Measurements from ENCODE around the gene MAP3K5.
"Not testable (repeated sequence)": the region's sequence is repeated elsewhere in the genome, so short reads cannot be mapped to it uniquely, and the experiment has no call there.

Gene MAP3K5

GRCh38 chr6:136822046-136822375 is 29.7 kb upstream of the MAP3K5 start:
- H3K9me3 ChIP-seq (ENCODE audit: insufficient read depth, low read length): no peaks in the 10 kb centered on the region
- H3K4me3 ChIP-seq (ENCODE audit: insufficient read depth, low read length, poor library complexity, severe bottlenecking): peak overlapping the region; percentile 79
- H3K36me3 ChIP-seq (ENCODE audit: low read length): 0 out of 2 replicates have a peak, but pooled peaks cover 4% of the 10 kb centered on the region
- H4K20me1 ChIP-seq (ENCODE audit: low read depth, low read length): no peaks in the 10 kb centered on the region
- peak overlapping the region; percentile 87 for H3K4me2 ChIP-seq (ENCODE audit: low read depth, low read length, poor library complexity, severe bottlenecking)
- H3K79me2 ChIP-seq (ENCODE audit: insufficient read depth, low read length): no peaks in the 10 kb centered on the region
- no peaks in the 10 kb centered on the region for H3K9me2 ChIP-seq (replicated peaks; ENCODE audit: insufficient read depth, low read length)
- no peaks in the 10 kb centered on the region for H3K27me3 ChIP-seq (ENCODE audit: low read length)
- TF ChIP-seq CTCF (IDR thresholded peaks at IDR 0.05; ENCODE audit: insufficient read depth, low read length, poor library complexity, severe bottlenecking): no peak
- no peak for TF ChIP-seq EZH2phosphoT487 (conservative IDR thresholded peaks at IDR 0.05; ENCODE audit: low read length)
- H3F3A ChIP-seq (ENCODE audit: insufficient read depth): peaks cover 11% of the 10 kb centered on the region; the same call in 1 of the 2 replicates
- H3K27ac ChIP-seq (ENCODE audit: low read depth, low read length): no peak overlapping the region
- H2AFZ ChIP-seq (ENCODE audit: low read depth, low read length, severe bottlenecking): peak overlapping the region; percentile 98
- peak overlapping the region; percentile 68 for H3K9ac ChIP-seq (ENCODE audit: low read length)

- TF ChIP-seq EZH2phosphoT487 (conservative IDR thresholded peaks at IDR 0.05; ENCODE audit: low read length) (no peak), CTCF (IDR thresholded peaks at IDR 0.05; ENCODE audit: insufficient read depth, low read length, poor library complexity, severe bottlenecking) (no peak)
- H3K9me2 ChIP-seq (replicated peaks; ENCODE audit: insufficient read depth, low read length): no peaks in the 10 kb centered on the region
- no peak overlapping the region for H3K4me2 ChIP-seq (ENCODE audit: low read depth, low read length, poor library complexity, severe bottlenecking)
- H3K27me3 ChIP-seq (ENCODE audit: low read length): no peaks in the 10 kb centered on the region
- no peak overlapping the region for H3K4me3 ChIP-seq (ENCODE audit: insufficient read depth, low read length, poor library complexity, severe bottlenecking)
- H4K20me1 ChIP-seq (ENCODE audit: low read depth, low read length): no peaks in the 10 kb centered on the region
- no peaks in the 10 kb centered on the region for H3K36me3 ChIP-seq (ENCODE audit: low read length)
- no peak overlapping the region for H2AFZ ChIP-seq (ENCODE audit: low read depth, low read length, severe bottlenecking)
- H3K9me3 ChIP-seq (ENCODE audit: insufficient read depth, low read length): no peaks in the 10 kb centered on the region
- no peak overlapping the region for H3K27ac ChIP-seq (ENCODE audit: low read depth, low read length)
- no peaks in the 10 kb centered on the region for H3K79me2 ChIP-seq (ENCODE audit: insufficient read depth, low read length)
- H3K9ac ChIP-seq (ENCODE audit: low read length): no peak overlapping the region
- H3F3A ChIP-seq (ENCODE audit: insufficient read depth): peaks cover 11% of the 10 kb centered on the region; the same call in 1 of the 2 replicates
Measured at GRCh38 chr6:136820561-136820960, 28.3 kb upstream of the MAP3K5 start.

- Histone ChIP-seq H2AFZ (ENCODE audit: low read depth, low read length, severe bottlenecking) (no peak overlapping the region), H3K9ac (ENCODE audit: low read length) (no peak overlapping the region), H3K9me2 (replicated peaks; ENCODE audit: insufficient read depth, low read length) (no peaks in the 10 kb centered on the region), H3K27me3 (ENCODE audit: low read length) (no peaks in the 10 kb centered on the region), H3F3A (ENCODE audit: insufficient read depth) (no peaks in the 10 kb centered on the region), H3K4me3 (ENCODE audit: insufficient read depth, low read length, poor library complexity, severe bottlenecking) (no peak overlapping the region), H3K27ac (ENCODE audit: low read depth, low read length) (no peak overlapping the region), H3K36me3 (ENCODE audit: low read length) (no peaks in the 10 kb centered on the region), H3K79me2 (ENCODE audit: insufficient read depth, low read length) (no peaks in the 10 kb centered on the region), H4K20me1 (ENCODE audit: low read depth, low read length) (no peaks in the 10 kb centered on the region), H3K4me2 (ENCODE audit: low read depth, low read length, poor library complexity, severe bottlenecking) (no peak overlapping the region), H3K9me3 (ENCODE audit: insufficient read depth, low read length) (no peaks in the 10 kb centered on the region)
- TF ChIP-seq CTCF (IDR thresholded peaks at IDR 0.05; ENCODE audit: insufficient read depth, low read length, poor library complexity, severe bottlenecking) (no peak), EZH2phosphoT487 (conservative IDR thresholded peaks at IDR 0.05; ENCODE audit: low read length) (no peak)
Measured at GRCh38 chr6:136816656-136817055, 24.4 kb upstream of the MAP3K5 start.

DNA sequence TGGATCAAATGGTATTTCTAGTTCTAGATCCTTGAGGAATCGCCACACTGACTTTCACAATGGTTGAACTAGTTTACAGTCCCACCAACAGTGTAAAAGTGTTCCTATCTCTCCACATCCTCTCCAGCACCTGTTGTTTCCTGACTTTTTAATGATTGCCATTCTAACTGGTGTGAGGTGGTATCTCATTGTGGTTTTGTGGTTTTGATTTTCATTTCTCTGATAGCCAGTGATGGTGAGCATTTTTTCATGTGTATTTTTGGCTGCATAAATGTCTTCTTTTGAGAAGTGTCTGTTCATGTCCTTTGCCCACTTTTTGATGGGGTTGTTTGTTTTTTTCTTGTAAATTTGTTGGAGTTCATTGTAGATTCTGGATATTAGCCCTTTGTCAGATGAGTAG is 23.3 kb upstream of the MAP3K5 start:
- not testable (repeated sequence) for H3K27ac ChIP-seq (ENCODE audit: low read depth, low read length); H3K36me3 ChIP-seq (ENCODE audit: low read length); H3K9me3 ChIP-seq (ENCODE audit: insufficient read depth, low read length); H3K9me2 ChIP-seq (replicated peaks; ENCODE audit: insufficient read depth, low read length); H3K27me3 ChIP-seq (ENCODE audit: low read length); H2AFZ ChIP-seq (ENCODE audit: low read depth, low read length, severe bottlenecking); H3K79me2 ChIP-seq (ENCODE audit: insufficient read depth, low read length); H3K4me2 ChIP-seq (ENCODE audit: low read depth, low read length, poor library complexity, severe bottlenecking); H3F3A ChIP-seq (ENCODE audit: insufficient read depth); H4K20me1 ChIP-seq (ENCODE audit: low read depth, low read length); H3K4me3 ChIP-seq (ENCODE audit: insufficient read depth, low read length, poor library complexity, severe bottlenecking); H3K9ac ChIP-seq (ENCODE audit: low read length)
